Measurements from ENCODE around the gene CDH23.

CDH23 gene

DNA sequence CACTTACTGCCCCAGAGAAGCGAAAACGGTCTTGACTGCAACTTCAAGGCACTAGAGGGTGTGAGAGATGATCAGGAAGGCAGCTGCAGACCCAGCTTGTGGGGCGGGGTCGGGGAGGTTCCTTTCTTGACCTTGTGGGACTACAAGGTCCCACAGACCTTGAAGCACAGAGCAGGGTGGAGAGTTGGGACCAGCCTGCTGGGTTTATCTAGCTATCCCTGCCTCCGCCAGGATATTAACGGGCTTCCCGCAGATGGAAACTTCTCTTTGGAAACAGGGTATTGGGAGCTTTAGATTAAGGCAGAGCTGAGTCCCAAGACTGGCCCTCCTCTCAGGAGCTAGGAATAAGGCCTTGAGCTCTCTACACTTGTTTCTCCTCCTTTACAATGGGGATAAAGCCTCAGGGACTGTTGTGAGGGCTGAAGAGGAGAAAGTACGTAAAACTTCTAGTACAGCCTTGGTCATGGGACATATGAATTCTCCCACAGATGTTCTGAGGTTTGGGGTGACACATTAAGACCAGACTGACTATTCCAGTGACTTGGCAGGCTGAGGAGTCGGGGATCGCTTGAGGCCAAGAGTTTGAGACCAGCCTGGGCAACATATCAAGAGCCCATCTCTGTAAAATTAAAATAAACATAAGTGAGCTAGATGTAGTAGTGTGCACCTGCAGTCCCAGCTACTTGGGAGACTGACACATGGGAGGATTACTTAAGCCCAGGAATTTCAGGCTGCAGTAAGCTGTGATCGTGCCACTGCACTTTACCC, 153.2 kb downstream of the CDH23 start:
- TF ChIP-seq, protein P1, sequence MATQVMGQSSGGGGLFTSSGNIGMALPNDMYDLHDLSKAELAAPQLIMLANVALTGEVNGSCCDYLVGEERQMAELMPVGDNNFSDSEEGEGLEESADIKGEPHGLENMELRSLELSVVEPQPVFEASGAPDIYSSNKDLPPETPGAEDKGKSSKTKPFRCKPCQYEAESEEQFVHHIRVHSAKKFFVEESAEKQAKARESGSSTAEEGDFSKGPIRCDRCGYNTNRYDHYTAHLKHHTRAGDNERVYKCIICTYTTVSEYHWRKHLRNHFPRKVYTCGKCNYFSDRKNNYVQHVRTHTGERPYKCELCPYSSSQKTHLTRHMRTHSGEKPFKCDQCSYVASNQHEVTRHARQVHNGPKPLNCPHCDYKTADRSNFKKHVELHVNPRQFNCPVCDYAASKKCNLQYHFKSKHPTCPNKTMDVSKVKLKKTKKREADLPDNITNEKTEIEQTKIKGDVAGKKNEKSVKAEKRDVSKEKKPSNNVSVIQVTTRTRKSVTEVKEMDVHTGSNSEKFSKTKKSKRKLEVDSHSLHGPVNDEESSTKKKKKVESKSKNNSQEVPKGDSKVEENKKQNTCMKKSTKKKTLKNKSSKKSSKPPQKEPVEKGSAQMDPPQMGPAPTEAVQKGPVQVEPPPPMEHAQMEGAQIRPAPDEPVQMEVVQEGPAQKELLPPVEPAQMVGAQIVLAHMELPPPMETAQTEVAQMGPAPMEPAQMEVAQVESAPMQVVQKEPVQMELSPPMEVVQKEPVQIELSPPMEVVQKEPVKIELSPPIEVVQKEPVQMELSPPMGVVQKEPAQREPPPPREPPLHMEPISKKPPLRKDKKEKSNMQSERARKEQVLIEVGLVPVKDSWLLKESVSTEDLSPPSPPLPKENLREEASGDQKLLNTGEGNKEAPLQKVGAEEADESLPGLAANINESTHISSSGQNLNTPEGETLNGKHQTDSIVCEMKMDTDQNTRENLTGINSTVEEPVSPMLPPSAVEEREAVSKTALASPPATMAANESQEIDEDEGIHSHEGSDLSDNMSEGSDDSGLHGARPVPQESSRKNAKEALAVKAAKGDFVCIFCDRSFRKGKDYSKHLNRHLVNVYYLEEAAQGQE (IDR thresholded peaks at IDR 0.05; ENCODE audit: insufficient read depth in 1 of 2, low read depth in 2 of 2, low read length in 2 of 2): no peak
- TF ChIP-seq POLR2AphosphoS5 (IDR thresholded peaks at IDR 0.05; ENCODE audit: low read depth, low read length): no peak
- TF ChIP-seq TAF1 (IDR thresholded peaks at IDR 0.05; ENCODE audit: borderline replicate concordance, insufficient read depth, low read length): no peak
- no peak for TF ChIP-seq FOXP2 (optimal IDR thresholded peaks at IDR 0.05; ENCODE audit: borderline replicate concordance, extremely low read depth, extremely low read length, insufficient read depth)
- no peak for TF ChIP-seq SIN3A (IDR thresholded peaks at IDR 0.05; ENCODE audit: borderline replicate concordance, insufficient read depth, low read length)

DNA sequence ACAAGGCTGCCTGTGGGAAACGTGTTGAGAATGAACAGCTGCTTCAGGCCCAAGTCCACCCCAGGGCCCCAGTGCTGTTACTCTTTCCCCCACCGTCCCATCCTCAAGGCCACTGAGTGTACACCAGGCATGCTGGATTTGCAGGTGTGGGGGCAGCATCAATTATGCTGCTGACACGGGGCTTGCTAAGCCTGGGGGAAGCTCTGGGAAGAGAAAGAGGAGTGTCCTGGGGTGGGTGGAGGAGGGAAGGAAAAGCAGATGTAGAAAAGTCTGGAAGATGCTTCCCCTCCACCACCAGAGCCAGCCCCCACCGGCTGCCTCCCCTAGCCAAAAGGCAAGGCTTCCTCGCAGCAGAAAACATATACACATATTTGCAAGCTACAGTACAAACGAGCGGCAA, 153.9 kb downstream of the CDH23 start:
- TF ChIP-seq, protein P1 (IDR thresholded peaks at IDR 0.05; ENCODE audit: insufficient read depth in 1 of 2, low read depth in 2 of 2, low read length in 2 of 2): no peak
- TF ChIP-seq FOXP2 (optimal IDR thresholded peaks at IDR 0.05; ENCODE audit: borderline replicate concordance, extremely low read depth, extremely low read length, insufficient read depth) (no peak), TAF1 (IDR thresholded peaks at IDR 0.05; ENCODE audit: borderline replicate concordance, insufficient read depth, low read length) (no peak), POLR2AphosphoS5 (IDR thresholded peaks at IDR 0.05; ENCODE audit: low read depth, low read length) (no peak)

DNA sequence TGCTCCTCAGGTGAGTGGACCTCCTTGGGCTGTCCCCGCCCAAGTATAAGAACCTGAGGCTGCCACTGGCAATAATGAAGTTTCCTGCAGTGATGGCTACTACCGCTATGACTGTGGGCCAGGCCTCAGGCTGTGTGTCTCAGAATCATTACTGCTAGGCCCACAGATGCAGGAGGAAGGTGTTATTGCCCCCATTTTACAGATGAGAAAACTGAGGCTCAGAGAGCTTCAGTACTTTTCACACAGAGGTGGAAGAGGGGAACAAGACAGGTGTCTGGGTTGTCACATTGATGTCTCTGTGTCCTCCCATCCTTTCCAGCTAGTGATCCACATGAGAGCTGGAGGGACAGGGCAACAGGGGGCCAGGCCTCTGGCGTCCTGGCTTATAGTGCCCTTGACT, 155.2 kb downstream of the CDH23 start:
- no peak for TF ChIP-seq TAF1 (IDR thresholded peaks at IDR 0.05; ENCODE audit: borderline replicate concordance, insufficient read depth, low read length)
- TF ChIP-seq, protein P1 (IDR thresholded peaks at IDR 0.05; ENCODE audit: insufficient read depth in 1 of 2, low read depth in 2 of 2, low read length in 2 of 2): no peak; a peak in 1 of 4 replicates
- no peak for TF ChIP-seq POLR2AphosphoS5 (IDR thresholded peaks at IDR 0.05; ENCODE audit: low read depth, low read length)
- TF ChIP-seq FOXP2 (optimal IDR thresholded peaks at IDR 0.05; ENCODE audit: borderline replicate concordance, extremely low read depth, extremely low read length, insufficient read depth): no peak
- TF ChIP-seq SIN3A (IDR thresholded peaks at IDR 0.05; ENCODE audit: borderline replicate concordance, insufficient read depth, low read length): no peak

DNA sequence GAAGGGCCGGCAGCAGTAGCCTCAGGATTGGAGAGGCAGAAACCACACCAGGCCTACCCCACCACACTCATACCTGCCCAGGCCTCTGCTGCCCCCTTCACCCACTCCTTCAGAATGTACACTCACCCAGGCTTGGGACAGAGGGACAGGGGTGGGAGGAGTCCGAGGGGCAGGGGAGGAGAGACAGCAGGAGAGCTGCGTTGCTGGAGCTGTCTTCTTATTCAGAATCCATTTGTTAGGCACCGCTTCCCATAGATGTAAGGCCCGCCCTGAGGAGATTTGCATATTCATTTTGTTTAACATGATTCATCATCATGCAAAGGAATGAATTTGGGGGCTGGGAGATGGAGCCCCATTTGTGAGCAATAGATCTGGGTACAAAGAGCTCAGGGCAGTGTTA, 156.7 kb downstream of the CDH23 start:
- no peak for TF ChIP-seq TAF1 (IDR thresholded peaks at IDR 0.05; ENCODE audit: borderline replicate concordance, insufficient read depth, low read length)
- TF ChIP-seq, protein P1 (IDR thresholded peaks at IDR 0.05; ENCODE audit: insufficient read depth in 1 of 2, low read depth in 2 of 2, low read length in 2 of 2): no peak
- no peak for TF ChIP-seq SIN3A (IDR thresholded peaks at IDR 0.05; ENCODE audit: borderline replicate concordance, insufficient read depth, low read length)
- TF ChIP-seq POLR2AphosphoS5 (IDR thresholded peaks at IDR 0.05; ENCODE audit: low read depth, low read length): no peak
- no peak for TF ChIP-seq FOXP2 (optimal IDR thresholded peaks at IDR 0.05; ENCODE audit: borderline replicate concordance, extremely low read depth, extremely low read length, insufficient read depth)
